ENCODE measurements around the gene KCNH6. TPM values are rescaled to one million over a fixed set of nuclear protein-coding genes. Genes with fewer than 3 reads are reported as not detected.

Gene KCNH6
- total RNA-seq, 1 experiment from 2014 or later = 1.6 TPM

DNA sequence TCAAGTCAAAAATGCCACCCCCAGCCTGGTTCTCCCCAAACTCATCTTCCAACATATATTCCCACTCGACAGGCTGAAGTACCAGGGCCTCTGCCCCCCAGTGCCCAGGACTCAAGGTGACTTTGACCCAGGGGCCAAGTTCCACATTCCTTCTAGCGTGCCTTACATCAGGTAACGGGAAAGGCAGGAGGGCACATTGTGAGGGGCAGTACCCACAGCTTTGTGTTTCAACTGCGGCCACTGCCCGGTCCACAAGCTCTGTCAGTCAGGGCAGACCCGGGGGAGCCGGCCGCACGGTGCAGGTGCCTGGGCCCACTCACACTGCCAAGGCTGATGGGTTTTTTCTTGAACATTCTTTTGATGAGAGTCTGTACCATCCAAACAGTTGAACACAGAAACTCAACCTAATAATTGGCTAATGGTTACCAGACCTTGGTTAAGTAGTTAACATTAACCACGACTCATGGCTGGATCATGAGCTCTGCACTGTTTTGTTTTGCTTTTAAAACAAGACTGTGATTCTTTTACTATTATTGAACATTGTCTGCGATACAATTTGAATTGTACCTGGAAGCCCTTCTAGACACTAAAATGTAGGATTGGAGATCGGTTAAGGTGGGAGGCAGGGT lies 28.7 kb upstream of the KCNH6 start:
- Histone ChIP-seq H3K18ac (ENCODE audit: insufficient read length, low read depth, low read length) (no peak overlapping the region), H3K9ac (ENCODE audit: extremely low read depth, insufficient read length, low read length) (no peak overlapping the region)
- peaks cover 11 to 14% of the 10 kb centered on the region in 2 experiments for H3K4me1 Mint-ChIP-seq

More for the DNA sequence above, 28.7 kb upstream of the KCNH6 start:
- Histone ChIP-seq H3K23ac (ENCODE audit: insufficient read length, low read depth, low read length) (no peak overlapping the region), H3K14ac (ENCODE audit: insufficient read depth, low read length) (no peak overlapping the region; the same call in 1 of the 2 replicates), H4K5ac (ENCODE audit: insufficient read length, low read depth, low read length) (no peak overlapping the region), H4K91ac (ENCODE audit: insufficient read length, low read depth, low read length) (no peak overlapping the region), H2BK5ac (ENCODE audit: insufficient read length, low read length) (no peak overlapping the region), H3K79me1 (ENCODE audit: insufficient read depth, low read depth, low read length, poor library complexity, severe bottlenecking) (no peaks in the 10 kb centered on the region), H4K8ac (replicated peaks; ENCODE audit: insufficient read length, low read depth, low read length) (no peak overlapping the region), H3K79me2 (ENCODE audit: insufficient read depth, low read length) (no peaks in the 10 kb centered on the region), H4K20me1 (ENCODE audit: control insufficient read depth, insufficient read depth, insufficient read length) (no peaks in the 10 kb centered on the region), H2BK120ac (ENCODE audit: low read depth, low read length, poor library complexity, severe bottlenecking) (no peak overlapping the region), H3T11ph (ENCODE audit: low read length) (no peak overlapping the region), H3K27me3 (ENCODE audit: insufficient read depth, low read length) (no peaks in the 10 kb centered on the region), H2BK12ac (ENCODE audit: insufficient read length, low read depth, low read length) (no peak overlapping the region), H2AFZ (ENCODE audit: low read length) (no peak overlapping the region), H3K4me2 (ENCODE audit: insufficient read depth, insufficient read length, low read length) (no peak overlapping the region), H2AK5ac (ENCODE audit: insufficient read length, low read length) (no peak overlapping the region), H2BK15ac (ENCODE audit: low read depth, low read length) (no peak overlapping the region), H3K27ac (ENCODE audit: insufficient read length, low read depth, low read length) (no peak overlapping the region), H3K4ac (ENCODE audit: low read depth, low read length) (no peak overlapping the region), H2BK20ac (ENCODE audit: low read depth, low read length, poor library complexity, severe bottlenecking) (no peak overlapping the region), H3K4me1 (ENCODE audit: insufficient read depth, low read length) (no peaks in the 10 kb centered on the region), H3K56ac (ENCODE audit: insufficient read length, low read depth, low read length) (no peak overlapping the region), H3K23me2 (ENCODE audit: insufficient read length, low read depth, low read length, poor library complexity, severe bottlenecking) (no peaks in the 10 kb centered on the region), H3K9me3 (ENCODE audit: control insufficient read depth, low read depth, low read length) (no peaks in the 10 kb centered on the region)
- WGBS (ENCODE audit: extremely low coverage, insufficient read length, low lambda C conversion rate) = no CpG with 5 or more reads among the region's 12 CpGs
- no peaks in the 10 kb centered on the region for H3K9me3 Mint-ChIP-seq
- H3K36me3 Mint-ChIP-seq (ENCODE audit: insufficient read depth in 1 of 3, low read depth in 3 of 3) = no peaks in the 10 kb centered on the region; a peak in 1 of 7 replicates
- H3K4me3 Mint-ChIP-seq = no peak overlapping the region
- TF ChIP-seq CTCF (conservative IDR thresholded peaks at IDR 0.05) = no peak
- DNase-seq = no peak
- H3K27me3 Mint-ChIP-seq (ENCODE audit: low read depth) = no peaks in the 10 kb centered on the region
- peak overlapping the region in 1 of 3 experiments; percentile 57; a peak in 2 of 7 replicates for H3K27ac Mint-ChIP-seq

All from H9 (cell line).